Kidney capillary endothelial cell (primary cell): ENCODE measurements around the gene EXTL1.

ENCODE experiments used
- DNase-seq: peaks from one replicate; pipeline ENCODE4 v3.0.0-alpha.2; 2018; ENCODE audit warnings: low spot score

Gene EXTL1

GRCh38 chr1:26025060-26025459, 3.5 kb downstream of the EXTL1 start:
- DNase-seq, result no peak

GRCh38 chr1:26025517-26025916, 3.9 kb downstream of the EXTL1 start:
- no peak for DNase-seq

GRCh38 chr1:26027716-26028489, 6.3 kb downstream of the EXTL1 start:
- no peak for DNase-seq

- no peak for DNase-seq
Observed at GRCh38 chr1:26028490-26028980, 7.0 kb downstream of the EXTL1 start.

GRCh38 chr1:26029054-26029863, 7.7 kb downstream of the EXTL1 start:
- no peak for DNase-seq

GRCh38 chr1:26029864-26030481, 8.4 kb downstream of the EXTL1 start:
- no peak for DNase-seq

GRCh38 chr1:26031196-26031595, 9.6 kb downstream of the EXTL1 start:
- DNase-seq, result no peak

GRCh38 chr1:26031611-26032220, 10.1 kb downstream of the EXTL1 start:
- DNase-seq, result no peak

GRCh38 chr1:26032656-26033357, 11.2 kb downstream of the EXTL1 start:
- no peak for DNase-seq

GRCh38 chr1:26034504-26035202, 13.1 kb downstream of the EXTL1 start:
- no peak for DNase-seq

GRCh38 chr1:26035203-26035958, 13.8 kb downstream of the EXTL1 start:
- peak; percentile 79 for DNase-seq

- peak; percentile 75 for DNase-seq
Observed at GRCh38 chr1:26035959-26036755, 14.6 kb downstream of the EXTL1 start.

GRCh38 chr1:26036756-26037281, 15.2 kb downstream of the EXTL1 start:
- DNase-seq, result no peak

GRCh38 chr1:26037904-26038303, 16.3 kb downstream of the EXTL1 start:
- no peak for DNase-seq

- DNase-seq, result no peak
Observed at GRCh38 chr1:26038477-26038876, 16.9 kb downstream of the EXTL1 start.

- no peak for DNase-seq
Observed at GRCh38 chr1:26038904-26039303, 17.3 kb downstream of the EXTL1 start.

GRCh38 chr1:26041401-26041800, 19.8 kb downstream of the EXTL1 start:
- no peak for DNase-seq

- DNase-seq, result no peak
Observed at GRCh38 chr1:26041978-26042377, 20.4 kb downstream of the EXTL1 start.

GRCh38 chr1:26043765-26044164, 22.2 kb downstream of the EXTL1 start:
- DNase-seq, result no peak
